ENCODE data around the gene DOCK9. TPM values are rescaled to one million over a fixed set of nuclear protein-coding genes. Genes with fewer than 3 reads are reported as not detected.

DOCK9 gene
- total RNA-seq, 1 donor from 2014 or later: 339 TPM

DNA sequence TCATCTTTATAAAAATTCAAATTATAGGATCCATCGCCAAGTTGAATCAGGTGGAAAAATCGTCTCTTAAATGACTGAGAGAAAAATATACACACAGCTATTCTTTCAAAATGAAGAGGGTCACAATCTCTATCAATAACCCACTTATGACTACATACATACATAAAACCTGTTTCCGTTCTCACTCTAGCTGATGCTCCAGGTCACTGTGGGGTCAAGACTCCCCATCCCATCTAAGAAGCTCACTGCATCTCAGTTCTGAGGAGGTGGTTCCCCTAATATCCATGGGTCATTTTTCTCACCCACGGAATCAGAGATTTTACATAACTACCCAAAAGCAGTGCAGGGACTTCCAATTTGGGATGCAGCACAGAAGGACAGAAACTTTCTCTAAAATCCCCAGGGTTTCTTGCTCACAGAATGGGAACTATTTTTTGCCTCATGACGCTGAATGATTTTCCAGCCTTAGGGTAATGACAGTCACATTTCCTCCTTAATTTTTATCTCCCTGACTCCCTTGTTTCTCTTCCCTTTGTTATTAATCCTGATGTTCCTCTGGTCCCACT is 56.8 kb downstream of the DOCK9 start:
- TF ChIP-seq, protein P1, sequence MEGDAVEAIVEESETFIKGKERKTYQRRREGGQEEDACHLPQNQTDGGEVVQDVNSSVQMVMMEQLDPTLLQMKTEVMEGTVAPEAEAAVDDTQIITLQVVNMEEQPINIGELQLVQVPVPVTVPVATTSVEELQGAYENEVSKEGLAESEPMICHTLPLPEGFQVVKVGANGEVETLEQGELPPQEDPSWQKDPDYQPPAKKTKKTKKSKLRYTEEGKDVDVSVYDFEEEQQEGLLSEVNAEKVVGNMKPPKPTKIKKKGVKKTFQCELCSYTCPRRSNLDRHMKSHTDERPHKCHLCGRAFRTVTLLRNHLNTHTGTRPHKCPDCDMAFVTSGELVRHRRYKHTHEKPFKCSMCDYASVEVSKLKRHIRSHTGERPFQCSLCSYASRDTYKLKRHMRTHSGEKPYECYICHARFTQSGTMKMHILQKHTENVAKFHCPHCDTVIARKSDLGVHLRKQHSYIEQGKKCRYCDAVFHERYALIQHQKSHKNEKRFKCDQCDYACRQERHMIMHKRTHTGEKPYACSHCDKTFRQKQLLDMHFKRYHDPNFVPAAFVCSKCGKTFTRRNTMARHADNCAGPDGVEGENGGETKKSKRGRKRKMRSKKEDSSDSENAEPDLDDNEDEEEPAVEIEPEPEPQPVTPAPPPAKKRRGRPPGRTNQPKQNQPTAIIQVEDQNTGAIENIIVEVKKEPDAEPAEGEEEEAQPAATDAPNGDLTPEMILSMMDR (IDR thresholded peaks at IDR 0.05; ENCODE audit: unreplicated experiment): no peak
- H3K27ac Mint-ChIP-seq (ENCODE audit: unreplicated experiment): no peak overlapping the region
- no peak overlapping the region for H3K4me3 Mint-ChIP-seq (ENCODE audit: unreplicated experiment)
- H3K9me3 Mint-ChIP-seq (ENCODE audit: unreplicated experiment): no peaks in the 10 kb centered on the region
- H3K27me3 Mint-ChIP-seq (ENCODE audit: unreplicated experiment): peaks cover 5% of the 10 kb centered on the region
- peaks cover 62% of the 10 kb centered on the region for H3K4me1 Mint-ChIP-seq (ENCODE audit: unreplicated experiment)
- peaks cover 66% of the 10 kb centered on the region for H3K36me3 Mint-ChIP-seq (ENCODE audit: low read depth, unreplicated experiment)
- DNase-seq (ENCODE audit: low spot score): no peak

DNA sequence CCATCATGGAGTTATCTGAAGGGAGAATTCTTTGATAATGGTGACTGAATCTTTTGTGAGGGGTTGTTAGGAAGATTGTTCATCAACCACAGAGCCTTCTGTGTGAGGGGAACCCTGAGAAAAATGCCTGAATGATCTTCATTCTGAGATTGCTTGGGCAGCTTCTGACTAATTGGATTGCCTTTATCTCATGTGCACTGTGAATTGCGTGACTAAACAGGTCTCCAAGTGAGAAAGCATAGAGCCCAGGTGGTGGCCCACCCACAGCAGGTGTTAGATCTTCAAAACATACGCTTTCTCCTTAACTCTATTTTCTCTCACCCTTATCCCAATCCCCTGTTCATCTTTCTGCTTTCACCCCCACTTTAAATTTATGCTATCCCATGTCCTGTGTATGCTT is 58.3 kb downstream of the DOCK9 start:
- peaks cover 5% of the 10 kb centered on the region for H3K27me3 Mint-ChIP-seq (ENCODE audit: unreplicated experiment)
- no peak for DNase-seq (ENCODE audit: low spot score)
- H3K4me3 Mint-ChIP-seq (ENCODE audit: unreplicated experiment): peak overlapping the region; percentile 23
- TF ChIP-seq, protein P1 (IDR thresholded peaks at IDR 0.05; ENCODE audit: unreplicated experiment): no peak
- H3K27ac Mint-ChIP-seq (ENCODE audit: unreplicated experiment): peak overlapping the region; percentile 75
- H3K4me1 Mint-ChIP-seq (ENCODE audit: unreplicated experiment): peaks cover 70% of the 10 kb centered on the region
- H3K9me3 Mint-ChIP-seq (ENCODE audit: unreplicated experiment): no peaks in the 10 kb centered on the region
- peaks cover 66% of the 10 kb centered on the region for H3K36me3 Mint-ChIP-seq (ENCODE audit: low read depth, unreplicated experiment)

DNA sequence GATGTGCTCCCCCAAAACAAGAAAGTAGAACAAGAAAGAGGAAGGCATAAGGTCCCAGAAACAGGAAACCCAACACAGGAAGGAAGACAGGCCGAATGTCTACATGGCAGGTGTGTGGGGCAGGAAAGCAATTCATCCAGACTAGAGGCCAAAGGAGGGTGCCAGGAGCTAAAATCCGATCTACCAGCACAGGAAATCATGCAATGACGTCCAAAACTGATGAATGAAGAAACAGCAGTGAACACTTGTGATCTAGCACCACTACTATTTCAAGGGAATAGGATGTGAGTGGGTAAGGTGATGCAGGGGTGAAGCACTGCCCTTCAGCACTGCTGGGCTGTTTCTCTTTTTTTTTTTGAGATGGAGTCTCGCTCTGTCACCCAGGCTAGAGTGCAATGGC is 59.1 kb downstream of the DOCK9 start:
- H3K36me3 Mint-ChIP-seq (ENCODE audit: low read depth, unreplicated experiment): peaks cover 62% of the 10 kb centered on the region

DNA sequence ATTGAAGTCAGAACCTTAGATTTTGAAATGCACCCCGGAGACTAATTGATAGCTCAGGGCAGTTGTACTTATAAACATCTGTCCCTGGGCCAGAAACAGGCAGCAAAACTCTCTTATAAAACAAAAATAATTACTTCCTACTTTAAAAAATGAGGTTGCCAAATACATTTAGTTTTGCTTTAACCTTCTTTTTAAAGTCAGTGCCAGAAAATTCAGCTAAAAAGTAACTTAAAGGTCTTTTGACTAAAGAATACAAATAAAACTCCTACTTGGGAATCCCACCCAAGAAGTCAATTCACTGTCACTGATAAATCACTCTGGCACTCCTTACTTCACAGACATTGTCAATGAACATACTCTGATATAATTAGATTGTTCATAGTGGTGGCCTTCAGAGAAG is 60.7 kb downstream of the DOCK9 start:
- Mint-ChIP-seq H3K27ac (ENCODE audit: unreplicated experiment) (no peak overlapping the region), H3K9me3 (ENCODE audit: unreplicated experiment) (no peaks in the 10 kb centered on the region), H3K4me3 (ENCODE audit: unreplicated experiment) (no peak overlapping the region), H3K36me3 (ENCODE audit: low read depth, unreplicated experiment) (peaks cover 54% of the 10 kb centered on the region), H3K4me1 (ENCODE audit: unreplicated experiment) (peaks cover 62% of the 10 kb centered on the region), H3K27me3 (ENCODE audit: unreplicated experiment) (peaks cover 3% of the 10 kb centered on the region)
- TF ChIP-seq, protein P1 (IDR thresholded peaks at IDR 0.05; ENCODE audit: unreplicated experiment): no peak
- no peak for DNase-seq (ENCODE audit: low spot score)

More for the DNA sequence above, 59.1 kb downstream of the DOCK9 start:
- H3K4me1 Mint-ChIP-seq (ENCODE audit: unreplicated experiment): peaks cover 65% of the 10 kb centered on the region
- no peaks in the 10 kb centered on the region for H3K9me3 Mint-ChIP-seq (ENCODE audit: unreplicated experiment)
- DNase-seq (ENCODE audit: low spot score): peak; percentile 19
- peak overlapping the region; percentile 86 for H3K27ac Mint-ChIP-seq (ENCODE audit: unreplicated experiment)
- peaks cover 6% of the 10 kb centered on the region for H3K27me3 Mint-ChIP-seq (ENCODE audit: unreplicated experiment)
- TF ChIP-seq, protein P1 (IDR thresholded peaks at IDR 0.05; ENCODE audit: unreplicated experiment): no peak
- peak overlapping the region; percentile 62 for H3K4me3 Mint-ChIP-seq (ENCODE audit: unreplicated experiment)

DNA sequence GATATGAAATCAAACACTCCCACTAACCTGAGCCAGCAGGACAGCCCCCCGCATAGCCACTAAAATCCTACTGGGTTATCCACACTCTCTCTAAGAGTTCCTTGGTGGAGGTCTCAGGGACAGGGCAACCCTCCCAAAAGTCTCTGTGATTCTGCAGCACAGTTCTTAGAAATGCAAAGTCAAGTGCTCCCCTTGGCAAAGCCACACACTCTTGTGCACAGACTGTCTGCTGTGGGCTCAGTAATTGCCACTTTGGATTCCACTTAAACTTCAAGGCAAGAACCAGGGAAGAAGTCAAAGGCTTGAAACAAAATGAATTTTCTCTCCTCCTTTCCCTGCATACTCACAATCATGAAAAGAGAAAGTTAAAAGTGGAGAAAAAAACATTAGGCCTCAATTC is 61.5 kb downstream of the DOCK9 start:
- DNase-seq (ENCODE audit: low spot score): no peak
- TF ChIP-seq, protein P1 (IDR thresholded peaks at IDR 0.05; ENCODE audit: unreplicated experiment): no peak
- Mint-ChIP-seq H3K36me3 (ENCODE audit: low read depth, unreplicated experiment) (peaks cover 47% of the 10 kb centered on the region), H3K27me3 (ENCODE audit: unreplicated experiment) (peaks cover 3% of the 10 kb centered on the region), H3K9me3 (ENCODE audit: unreplicated experiment) (no peaks in the 10 kb centered on the region), H3K4me1 (ENCODE audit: unreplicated experiment) (peaks cover 54% of the 10 kb centered on the region), H3K27ac (ENCODE audit: unreplicated experiment) (no peak overlapping the region), H3K4me3 (ENCODE audit: unreplicated experiment) (no peak overlapping the region)

Measured in endothelial cell (in vitro differentiated cells).